Measurements from ENCODE around the gene TM4SF1. TPM values are rescaled to one million over a fixed set of nuclear protein-coding genes. Genes with fewer than 3 reads are reported as not detected.

Gene TM4SF1
- total RNA-seq, 1 donor from 2014 or later = 39.2 TPM

DNA sequence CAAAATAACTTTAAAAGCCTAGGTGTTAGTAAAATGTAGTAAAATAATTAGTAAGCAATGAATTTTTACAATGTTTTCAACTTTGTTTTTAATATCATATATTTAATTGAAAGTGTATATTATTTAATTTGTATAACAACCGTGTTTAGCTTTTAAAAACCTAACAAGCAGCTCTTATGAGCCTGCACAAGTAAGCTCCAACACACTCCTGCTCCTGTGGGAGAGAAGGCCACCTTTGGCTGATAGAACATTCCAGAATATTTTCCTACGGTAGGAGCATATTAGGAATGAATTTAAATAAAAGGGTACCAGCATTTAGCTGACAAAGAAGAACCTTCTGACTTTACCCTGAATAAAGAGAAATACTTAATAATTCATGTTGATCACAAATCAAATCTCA is 40.3 kb upstream of the TM4SF1 start:
- no peak overlapping the region for H3K4me3 Mint-ChIP-seq
- DNase-seq (ENCODE audit: low spot score in 2 of 2, unreplicated experiment in 2 of 2) = no peak
- H3K27me3 Mint-ChIP-seq (ENCODE audit: low read depth) = no peaks in the 10 kb centered on the region
- H3K36me3 Mint-ChIP-seq = no peaks in the 10 kb centered on the region
- no peak overlapping the region for H3K27ac Mint-ChIP-seq
- peaks cover 8% of the 10 kb centered on the region for H3K4me1 Mint-ChIP-seq
- peaks cover 8% of the 10 kb centered on the region for H3K9me3 Mint-ChIP-seq
- TF ChIP-seq, protein P1, sequence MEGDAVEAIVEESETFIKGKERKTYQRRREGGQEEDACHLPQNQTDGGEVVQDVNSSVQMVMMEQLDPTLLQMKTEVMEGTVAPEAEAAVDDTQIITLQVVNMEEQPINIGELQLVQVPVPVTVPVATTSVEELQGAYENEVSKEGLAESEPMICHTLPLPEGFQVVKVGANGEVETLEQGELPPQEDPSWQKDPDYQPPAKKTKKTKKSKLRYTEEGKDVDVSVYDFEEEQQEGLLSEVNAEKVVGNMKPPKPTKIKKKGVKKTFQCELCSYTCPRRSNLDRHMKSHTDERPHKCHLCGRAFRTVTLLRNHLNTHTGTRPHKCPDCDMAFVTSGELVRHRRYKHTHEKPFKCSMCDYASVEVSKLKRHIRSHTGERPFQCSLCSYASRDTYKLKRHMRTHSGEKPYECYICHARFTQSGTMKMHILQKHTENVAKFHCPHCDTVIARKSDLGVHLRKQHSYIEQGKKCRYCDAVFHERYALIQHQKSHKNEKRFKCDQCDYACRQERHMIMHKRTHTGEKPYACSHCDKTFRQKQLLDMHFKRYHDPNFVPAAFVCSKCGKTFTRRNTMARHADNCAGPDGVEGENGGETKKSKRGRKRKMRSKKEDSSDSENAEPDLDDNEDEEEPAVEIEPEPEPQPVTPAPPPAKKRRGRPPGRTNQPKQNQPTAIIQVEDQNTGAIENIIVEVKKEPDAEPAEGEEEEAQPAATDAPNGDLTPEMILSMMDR (IDR thresholded peaks at IDR 0.05; ENCODE audit: unreplicated experiment) = no peak

DNA sequence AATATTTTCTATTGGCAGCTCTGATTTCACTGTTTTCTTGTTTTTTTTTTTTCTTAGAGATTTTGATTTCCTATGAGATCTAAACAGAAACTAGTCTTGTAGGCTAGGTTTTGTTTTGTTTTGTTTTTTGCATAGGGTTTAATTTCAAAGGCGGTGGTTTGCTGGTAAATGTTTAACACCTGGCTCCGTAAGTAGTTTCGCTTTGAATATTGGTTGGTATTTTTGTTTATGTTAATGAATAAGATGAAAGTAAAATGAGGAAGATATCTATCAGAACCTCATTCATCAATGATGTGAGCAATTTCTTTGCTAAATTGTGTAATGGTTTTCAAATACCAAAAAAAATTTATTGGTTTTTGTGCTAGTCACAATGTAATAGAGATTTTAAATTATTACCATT is 39.7 kb upstream of the TM4SF1 start:
- DNase-seq (ENCODE audit: low spot score in 2 of 2, unreplicated experiment in 2 of 2) = no peak
- TF ChIP-seq, protein P1 (IDR thresholded peaks at IDR 0.05; ENCODE audit: unreplicated experiment) = no peak
- Mint-ChIP-seq H3K4me1 (peaks cover 8% of the 10 kb centered on the region), H3K9me3 (peaks cover 7% of the 10 kb centered on the region), H3K27me3 (ENCODE audit: low read depth) (no peaks in the 10 kb centered on the region), H3K36me3 (no peaks in the 10 kb centered on the region), H3K4me3 (no peak overlapping the region), H3K27ac (no peak overlapping the region)

GRCh38 chr3:149415484-149415883 is 38.0 kb upstream of the TM4SF1 start:
- Mint-ChIP-seq H3K9me3 (peaks cover 7% of the 10 kb centered on the region), H3K27ac (no peak overlapping the region), H3K4me1 (peaks cover 8% of the 10 kb centered on the region), H3K4me3 (no peak overlapping the region), H3K27me3 (ENCODE audit: low read depth) (no peaks in the 10 kb centered on the region), H3K36me3 (no peaks in the 10 kb centered on the region)
- TF ChIP-seq, protein P1 (IDR thresholded peaks at IDR 0.05; ENCODE audit: unreplicated experiment) = no peak
- DNase-seq (ENCODE audit: low spot score in 2 of 2, unreplicated experiment in 2 of 2) = no peak

GRCh38 chr3:149414557-149415231 is 37.2 kb upstream of the TM4SF1 start:
- H3K4me1 Mint-ChIP-seq = peaks cover 8% of the 10 kb centered on the region
- no peaks in the 10 kb centered on the region for H3K36me3 Mint-ChIP-seq
- H3K9me3 Mint-ChIP-seq = peaks cover 7% of the 10 kb centered on the region
- H3K4me3 Mint-ChIP-seq = no peak overlapping the region
- no peak overlapping the region for H3K27ac Mint-ChIP-seq
- DNase-seq (ENCODE audit: low spot score in 2 of 2, unreplicated experiment in 2 of 2) = no peak
- TF ChIP-seq, protein P1 (IDR thresholded peaks at IDR 0.05; ENCODE audit: unreplicated experiment) = no peak
- H3K27me3 Mint-ChIP-seq (ENCODE audit: low read depth) = no peaks in the 10 kb centered on the region

- H3K4me1 Mint-ChIP-seq = peaks cover 7% of the 10 kb centered on the region
- H3K27ac Mint-ChIP-seq = no peak overlapping the region
- no peaks in the 10 kb centered on the region for H3K36me3 Mint-ChIP-seq
- TF ChIP-seq, protein P1 (IDR thresholded peaks at IDR 0.05; ENCODE audit: unreplicated experiment) = no peak
- no peaks in the 10 kb centered on the region for H3K27me3 Mint-ChIP-seq (ENCODE audit: low read depth)
- no peak for DNase-seq (ENCODE audit: low spot score in 2 of 2, unreplicated experiment in 2 of 2)
- peaks cover 6% of the 10 kb centered on the region for H3K9me3 Mint-ChIP-seq
- H3K4me3 Mint-ChIP-seq = no peak overlapping the region
These were observed 34.1 kb upstream of the TM4SF1 start for GRCh38 chr3:149411583-149411982.

Measured in mesothelial cell of epicardium (in vitro differentiated cells).